Endodermal cell (in vitro differentiated cells): ENCODE measurements around the gene FAAP100. TPM values are rescaled to one million over a fixed set of nuclear protein-coding genes. Genes with fewer than 3 reads are reported as not detected.

Experiments used
- DNase-seq: peaks from one replicate; pipeline ENCODE4 v3.0.0-alpha.2; 2017
- H3K27ac ChIP-seq: 2 replicates; pipeline ENCODE4 v1.5.1; 2013; ENCODE audit warnings: mild to moderate bottlenecking, low read depth, low read length, moderate library complexity
- H3K27me3 ChIP-seq: 2 replicates; pipeline ENCODE4 v1.6.1; 2013; ENCODE audit warnings: mild to moderate bottlenecking, low read length, moderate library complexity; ENCODE audit not compliant: insufficient read depth, control insufficient read depth, poor library complexity, severe bottlenecking
- H3K36me3 ChIP-seq: 2 replicates; pipeline ENCODE4 v1.7.0; 2013; ENCODE audit warnings: mild to moderate bottlenecking, low read length, moderate library complexity; ENCODE audit not compliant: control insufficient read depth, insufficient read depth
- H3K4me1 ChIP-seq: one replicate; pipeline ENCODE4 v1.7.0; 2013; ENCODE audit warnings: low read length; ENCODE audit not compliant: control insufficient read depth, insufficient read depth
- H3K4me3 ChIP-seq: 2 replicates; pipeline ENCODE4 v1.5.1; 2013; ENCODE audit warnings: mild to moderate bottlenecking, low read length, moderate library complexity
- H3K9ac ChIP-seq: 2 replicates; pipeline ENCODE4 v1.6.1; 2013; ENCODE audit warnings: mild to moderate bottlenecking, low read length, moderate library complexity; ENCODE audit not compliant: poor library complexity, severe bottlenecking; ENCODE audit errors: extremely low read depth
- H3K9me3 ChIP-seq: 2 replicates; pipeline ENCODE4 v1.6.1; 2013; ENCODE audit warnings: mild to moderate bottlenecking, low read length, moderate library complexity; ENCODE audit not compliant: control insufficient read depth
- H3K27ac Mint-ChIP-seq: 2 replicates; pipeline ENCODE4 v1.8.0; 2020; ENCODE audit warnings: mixed read lengths
- H3K27me3 Mint-ChIP-seq: 2 replicates; pipeline ENCODE4 v1.8.0; 2021; ENCODE audit warnings: mild to moderate bottlenecking, mixed read lengths; ENCODE audit not compliant: insufficient read depth
- H3K36me3 Mint-ChIP-seq: 2 replicates; pipeline ENCODE4 v1.8.0; 2020; ENCODE audit warnings: low read depth, mixed read lengths
- H3K4me1 Mint-ChIP-seq: 2 replicates; pipeline ENCODE4 v1.8.0; 2020; ENCODE audit warnings: mixed read lengths
- H3K4me3 Mint-ChIP-seq: 2 replicates; pipeline ENCODE4 v1.8.0; 2020; ENCODE audit warnings: mild to moderate bottlenecking, moderate library complexity, mixed read lengths
- H3K9me3 Mint-ChIP-seq: 2 replicates; pipeline ENCODE4 v1.8.0; 2020; ENCODE audit warnings: mild to moderate bottlenecking, mixed read lengths
- CTCF ChIP-seq: fragments of 200-600 bp; sonication (generic); conservative IDR thresholded peaks from 2 replicates; pipeline ENCODE4 v1.5.0; 2021; ENCODE audit warnings: antibody characterized with exemption, mild to moderate bottlenecking
- WGBS, 2 experiments: methylation state at CpG; one replicate each; pipeline versions ENCODE4 v1.1.5 to v1.1.7; 2013; ENCODE audit warnings: missing lambda C conversion rate in 2 of 2, mixed read lengths in 1 of 2; ENCODE audit not compliant: insufficient coverage in 1 of 2, insufficient read length in 1 of 2; 5-methylcytosine and 5-hydroxymethylcytosine counted together
- total RNA-seq, 2 donors: library from RNA; stranded (reverse); fragmentation: NEBNext Ultra II Directional in 1 of 2; extraction: Animal tissue kit (Norgen Biotek cat#: 25700) in 1 of 2; gene quantifications; 2 replicates in 1 of 2; 3 replicates in 1 of 2; pipeline ENCODE4 v1.2.1, GENCODE V29; 2021

FAAP100 gene
- total RNA-seq, 2 donors from 2014 or later = 34.5 to 39.5 TPM

DNA sequence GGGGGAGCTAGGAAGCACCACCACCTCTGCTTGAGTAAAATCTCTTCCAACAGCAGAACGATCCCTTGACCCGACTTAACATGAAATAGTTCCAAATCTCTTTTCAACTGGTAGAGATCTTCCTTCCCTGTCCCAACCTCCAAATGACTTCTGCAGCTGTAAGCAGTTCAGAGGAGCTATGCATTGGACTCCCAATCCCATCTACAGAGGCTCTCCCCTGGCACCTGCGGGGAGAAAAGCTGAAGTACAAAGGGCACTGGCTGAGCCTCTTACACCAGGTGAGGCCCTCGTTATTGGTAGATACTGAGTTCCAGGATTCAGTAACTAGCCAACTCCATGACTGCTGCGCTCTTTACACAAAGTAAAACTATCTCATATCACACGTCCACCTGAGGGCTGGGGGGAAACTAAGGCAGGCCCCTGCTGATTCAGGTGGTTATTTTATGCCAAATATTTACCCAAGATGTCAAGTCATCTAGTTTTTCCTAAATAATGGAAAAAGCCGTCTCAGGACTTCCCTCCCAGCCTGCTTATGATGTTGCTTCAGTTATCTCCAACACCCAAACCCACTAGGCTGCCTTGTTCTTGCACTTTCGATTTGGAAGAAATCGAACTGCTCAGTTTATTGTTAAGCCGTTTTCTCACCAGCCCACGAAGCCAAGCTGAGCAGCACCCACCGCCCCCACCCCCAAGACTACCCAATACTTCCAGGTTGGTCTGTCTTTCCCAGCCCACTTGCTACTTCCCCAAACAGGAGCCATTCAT, 42.8 kb downstream of the FAAP100 start:
- peaks cover 6% of the 10 kb centered on the region for H3K9me3 Mint-ChIP-seq
- H3K36me3 Mint-ChIP-seq = peaks cover 40% of the 10 kb centered on the region
- peak; percentile 78 for DNase-seq
- H3K27me3 Mint-ChIP-seq = peaks cover 4% of the 10 kb centered on the region
- no peaks in the 10 kb centered on the region for H3K9me3 ChIP-seq
- H3K9ac ChIP-seq = peak overlapping the region; percentile 99
- H3K27ac ChIP-seq = no peak overlapping the region
- H3K27ac Mint-ChIP-seq = peak overlapping the region; percentile 97
- peak overlapping the region; percentile 98 for H3K4me3 Mint-ChIP-seq
- peak overlapping the region; percentile 95 for H3K4me3 ChIP-seq
- TF ChIP-seq CTCF = no peak
- peaks cover 13% of the 10 kb centered on the region for H3K4me1 Mint-ChIP-seq
- no peaks in the 10 kb centered on the region for H3K27me3 ChIP-seq
- H3K36me3 ChIP-seq = peaks cover 38% of the 10 kb centered on the region
- 57 to 60% methylated on average over 8 to 12 of the region's 12 CpGs for WGBS, 2 experiments
- H3K4me1 ChIP-seq = no peaks in the 10 kb centered on the region

GRCh38 chr17:81508639-81509206, 43.4 kb downstream of the FAAP100 start:
- WGBS, 2 experiments = 83 to 89% methylated on average over 9 to 10 of the region's 10 CpGs
- peaks cover 13% of the 10 kb centered on the region for H3K4me1 Mint-ChIP-seq
- H3K36me3 Mint-ChIP-seq = peaks cover 40% of the 10 kb centered on the region
- H3K4me3 Mint-ChIP-seq = peak overlapping the region; percentile 98
- H3K9me3 Mint-ChIP-seq = peaks cover 6% of the 10 kb centered on the region
- H3K4me3 ChIP-seq = peak overlapping the region; percentile 95
- peak overlapping the region; percentile 97 for H3K27ac Mint-ChIP-seq
- no peaks in the 10 kb centered on the region for H3K27me3 ChIP-seq
- peaks cover 4% of the 10 kb centered on the region for H3K27me3 Mint-ChIP-seq
- H3K9me3 ChIP-seq = no peaks in the 10 kb centered on the region
- no peaks in the 10 kb centered on the region for H3K4me1 ChIP-seq
- no peak for TF ChIP-seq CTCF
- H3K27ac ChIP-seq = no peak overlapping the region
- H3K36me3 ChIP-seq = peaks cover 38% of the 10 kb centered on the region
- peak overlapping the region; percentile 99 for H3K9ac ChIP-seq
- peak; percentile 78 for DNase-seq

- peaks cover 3% of the 10 kb centered on the region for H3K36me3 Mint-ChIP-seq
- TF ChIP-seq CTCF = no peak
- H3K36me3 ChIP-seq = peaks cover 1% of the 10 kb centered on the region
Measured at GRCh38 chr17:81503619-81504018, 48.5 kb downstream of the FAAP100 start.

More at GRCh38 chr17:81503619-81504018, 48.5 kb downstream of the FAAP100 start:
- Histone ChIP-seq H3K4me3 (no peak overlapping the region), H3K9ac (no peak overlapping the region), H3K27me3 (no peaks in the 10 kb centered on the region), H3K9me3 (no peaks in the 10 kb centered on the region), H3K27ac (no peak overlapping the region), H3K4me1 (no peaks in the 10 kb centered on the region)
- no peak for DNase-seq
- Mint-ChIP-seq H3K4me3 (no peak overlapping the region), H3K27ac (no peak overlapping the region), H3K4me1 (peaks cover 7% of the 10 kb centered on the region), H3K9me3 (no peaks in the 10 kb centered on the region), H3K27me3 (peaks cover 10% of the 10 kb centered on the region)
